OCI-LY3 (cell line): ENCODE measurements around the gene OTOP2.

Experiments used
- H2AFZ ChIP-seq: fragments of 200-600, 300-600 bp; shearing (Covaris generic); 2 replicates; pipeline ENCODE4 v1.6.0; 2014; ENCODE audit warnings: antibody characterized with exemption, low read depth, low read length
- H3K27ac ChIP-seq: fragments of 200-600, 300-600 bp; sonication (generic); 2 replicates; pipeline ENCODE4 v1.5.1; 2014; ENCODE audit warnings: mild to moderate bottlenecking, low read length, moderate library complexity, mixed read lengths
- H3K27me3 ChIP-seq: fragments of 200-600, 300-600 bp; sonication (generic); 2 replicates; pipeline ENCODE4 v1.6.1; 2014; ENCODE audit warnings: low read depth, low read length, mixed read lengths
- H3K36me3 ChIP-seq: fragments of 200-600, 300-600 bp; sonication (generic); replicated peaks from 2 replicates; pipeline ENCODE3; 2014; ENCODE audit warnings: low read depth, low read length, mixed read lengths
- H3K4me1 ChIP-seq: fragments of 300-600, 200-600 bp; sonication (generic); 2 replicates; pipeline ENCODE4 v1.6.1; 2014; ENCODE audit warnings: low read length, mixed read lengths
- H3K4me2 ChIP-seq: fragments of 200-600, 300-600 bp; sonication (generic); 2 replicates; pipeline ENCODE4 v1.6.1; 2014; ENCODE audit warnings: low read length, mixed read lengths
- H3K4me3 ChIP-seq: fragments of 300-600, 200-600 bp; sonication (generic); 2 replicates; pipeline ENCODE4 v1.5.1; 2014; ENCODE audit warnings: antibody characterized with exemption, mild to moderate bottlenecking, low read length, moderate library complexity
- H3K79me2 ChIP-seq: fragments of 300-600, 200-600 bp; shearing (Covaris generic); 2 replicates; pipeline ENCODE4 v1.6.1; 2014; ENCODE audit warnings: mild to moderate bottlenecking, low read length, mixed read lengths
- H3K9ac ChIP-seq: fragments of 300-600, 200-600 bp; shearing (Covaris generic); 2 replicates; pipeline ENCODE4 v1.6.0; 2014; ENCODE audit warnings: mild to moderate bottlenecking, low read length, moderate library complexity
- H3K9me3 ChIP-seq: fragments of 200-600, 300-600 bp; shearing (Covaris generic); 2 replicates; pipeline ENCODE4 v1.6.1; 2014; ENCODE audit warnings: low read length, mixed read lengths; ENCODE audit not compliant: insufficient read depth
- H4K20me1 ChIP-seq: fragments of 200-600, 300-600 bp; sonication (generic); 2 replicates; pipeline ENCODE4 v1.6.1; 2016; ENCODE audit warnings: low read length, mixed read lengths; ENCODE audit not compliant: insufficient read depth
- CTCF ChIP-seq: fragments of 200-600, 300-600 bp; sonication (generic); IDR thresholded peaks from 2 replicates; pipeline ENCODE4 v1.5.1; 2014; ENCODE audit warnings: antibody characterized with exemption, low read length, low read depth
- EZH2phosphoT487 ChIP-seq: fragments of 200-600 bp; shearing (Covaris generic); IDR thresholded peaks from 2 replicates; pipeline ENCODE4 v1.6.1; 2018; ENCODE audit warnings: antibody characterized with exemption, mixed run types, low read depth

Gene OTOP2

DNA sequence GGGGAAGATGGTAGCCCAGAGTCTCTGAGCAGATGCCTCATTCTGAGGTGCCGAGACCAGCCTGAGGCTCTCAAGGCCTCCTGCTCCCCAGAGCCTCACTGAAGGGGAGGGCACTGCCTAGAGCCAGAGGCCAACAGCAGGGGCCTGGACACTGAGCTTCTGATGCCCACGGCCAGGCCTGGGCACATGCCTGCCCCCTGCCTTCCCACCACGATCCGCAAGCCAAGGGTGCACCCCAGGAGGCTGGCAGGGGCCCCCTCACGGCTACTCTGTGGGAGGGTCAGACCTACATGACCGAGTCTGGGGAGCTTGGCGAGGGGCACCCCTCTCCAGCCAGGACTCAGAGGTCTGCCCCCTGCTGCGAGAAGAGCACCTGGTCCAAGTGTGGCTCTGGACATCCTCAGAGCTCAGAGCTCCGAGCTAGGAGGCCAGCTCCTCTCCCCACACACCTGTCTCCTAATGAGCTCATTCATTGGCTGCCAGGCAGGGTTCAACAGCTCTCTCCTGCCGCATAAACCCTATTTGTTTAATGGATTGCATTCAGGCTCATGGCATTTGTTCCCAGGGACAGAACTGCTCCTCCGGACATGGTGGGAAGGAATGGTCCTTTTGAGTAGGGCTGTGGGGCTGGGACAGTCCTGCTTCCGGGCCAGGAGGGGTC is 25.5 kb downstream of the OTOP2 start:
- Histone ChIP-seq H3K9me3 (no peaks in the 10 kb centered on the region), H3K9ac (no peak overlapping the region), H3K27me3 (no peaks in the 10 kb centered on the region)

GRCh38 chr17:74950207-74950606 is 26.1 kb downstream of the OTOP2 start:
- no peaks in the 10 kb centered on the region for H4K20me1 ChIP-seq
- H3K4me2 ChIP-seq, result no peak overlapping the region
- H3K9me3 ChIP-seq, result no peaks in the 10 kb centered on the region
- TF ChIP-seq EZH2phosphoT487 (no peak), CTCF (no peak)
- peaks cover 17% of the 10 kb centered on the region for H3K4me1 ChIP-seq
- no peaks in the 10 kb centered on the region for H3K27me3 ChIP-seq
- no peak overlapping the region for H3K27ac ChIP-seq
- H3K9ac ChIP-seq, result no peak overlapping the region
- no peak overlapping the region for H2AFZ ChIP-seq
- no peaks in the 10 kb centered on the region for H3K36me3 ChIP-seq
- no peaks in the 10 kb centered on the region for H3K79me2 ChIP-seq
- no peak overlapping the region for H3K4me3 ChIP-seq

More for the DNA sequence above, 25.5 kb downstream of the OTOP2 start:
- no peak for TF ChIP-seq EZH2phosphoT487
- no peak for TF ChIP-seq CTCF
- H4K20me1 ChIP-seq, result no peaks in the 10 kb centered on the region
- no peaks in the 10 kb centered on the region for H3K36me3 ChIP-seq
- no peak overlapping the region for H3K4me3 ChIP-seq
- H3K27ac ChIP-seq, result no peak overlapping the region
- no peaks in the 10 kb centered on the region for H3K79me2 ChIP-seq
- H2AFZ ChIP-seq, result no peak overlapping the region
- peaks cover 19% of the 10 kb centered on the region for H3K4me1 ChIP-seq
- H3K4me2 ChIP-seq, result no peak overlapping the region

DNA sequence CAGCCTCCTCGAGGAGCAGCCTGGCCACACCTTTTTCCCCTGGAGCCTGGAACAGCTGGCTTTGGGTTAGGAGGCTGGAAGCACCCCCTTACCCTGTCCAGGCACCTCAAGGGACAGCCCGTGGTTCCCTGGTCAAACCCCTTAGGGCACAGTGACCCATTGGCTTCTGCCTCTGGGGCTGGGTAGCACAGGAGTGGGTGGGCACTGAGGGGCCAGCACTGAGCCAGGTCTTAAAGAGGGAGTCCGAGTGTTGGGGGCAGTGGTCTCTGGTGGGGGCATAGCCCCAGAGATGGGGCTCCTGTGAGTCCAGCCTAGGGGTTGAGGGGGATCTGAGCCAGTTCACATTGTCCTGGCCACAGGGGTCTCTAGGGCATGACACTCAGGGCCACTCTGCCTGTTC is 27.0 kb downstream of the OTOP2 start:
- Histone ChIP-seq H3K4me2 (no peak overlapping the region), H3K36me3 (no peaks in the 10 kb centered on the region), H3K9ac (no peak overlapping the region), H3K4me1 (peaks cover 8% of the 10 kb centered on the region), H3K79me2 (no peaks in the 10 kb centered on the region), H3K4me3 (no peak overlapping the region), H4K20me1 (no peaks in the 10 kb centered on the region), H3K27me3 (no peaks in the 10 kb centered on the region), H3K9me3 (no peaks in the 10 kb centered on the region), H2AFZ (no peak overlapping the region), H3K27ac (no peak overlapping the region)
- TF ChIP-seq CTCF, result no peak
- TF ChIP-seq EZH2phosphoT487, result no peak

DNA sequence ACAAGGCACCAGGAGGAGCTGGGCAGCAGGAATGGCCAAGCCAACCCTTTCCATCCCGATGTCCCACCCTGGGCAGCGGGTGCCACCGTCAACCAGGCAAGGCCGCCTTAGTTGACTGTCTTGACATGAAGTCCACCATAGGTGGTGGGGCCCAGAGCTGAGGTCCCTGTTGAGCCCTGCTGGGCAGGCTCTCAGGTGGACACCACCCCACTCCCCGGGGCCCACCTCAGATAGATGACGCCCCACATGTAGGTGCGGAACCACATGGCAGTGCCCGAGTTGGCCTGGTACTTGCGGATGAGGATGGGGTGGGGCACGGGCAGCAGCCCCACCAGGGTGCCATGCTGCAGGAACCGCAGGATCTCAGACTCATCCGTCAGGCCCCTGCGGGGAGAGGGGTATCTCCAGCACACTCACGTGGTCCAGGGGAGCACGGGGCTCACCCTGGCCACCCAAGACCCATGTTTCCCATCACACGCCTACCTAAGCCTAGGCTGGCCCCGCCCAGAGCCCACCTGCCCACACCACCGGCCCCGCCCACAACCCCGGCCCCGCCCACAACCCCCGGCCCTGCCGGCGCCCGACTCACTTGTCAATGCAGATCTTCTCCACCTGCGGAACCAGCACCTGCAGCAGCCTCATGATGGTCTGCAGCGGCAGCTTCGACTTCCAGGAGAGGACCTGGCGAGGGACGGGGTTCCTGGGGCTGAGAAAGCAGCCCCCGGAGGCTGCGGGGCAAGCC is 27.8 kb downstream of the OTOP2 start:
- Histone ChIP-seq H3K9ac (no peak overlapping the region), H3K4me1 (0 out of 2 replicates have a peak, but pooled peaks cover 3% of the 10 kb centered on the region), H4K20me1 (no peaks in the 10 kb centered on the region), H3K9me3 (no peaks in the 10 kb centered on the region), H3K4me3 (no peak overlapping the region), H3K79me2 (no peaks in the 10 kb centered on the region), H2AFZ (no peak overlapping the region), H3K27me3 (no peaks in the 10 kb centered on the region), H3K4me2 (no peak overlapping the region), H3K27ac (no peak overlapping the region), H3K36me3 (no peaks in the 10 kb centered on the region)
- TF ChIP-seq CTCF, result no peak
- TF ChIP-seq EZH2phosphoT487, result no peak
